Colonic mucosa (tissue), 4 donors: Measurements from ENCODE around the gene SLIT3. TPM values are rescaled to one million over a fixed set of nuclear protein-coding genes. Genes with fewer than 3 reads are reported as not detected.

Experiments used
- DNase-seq: peaks from one replicate; pipeline ENCODE4 v3.0.0-alpha.2; 2020
- H3K27ac ChIP-seq: fragments of 200-600 bp; one replicate; pipeline ENCODE4 v1.8.0; 2021
- H3K27me3 ChIP-seq: fragments of 200-600 bp; one replicate; pipeline ENCODE4 v1.8.0; 2021
- H3K36me3 ChIP-seq: fragments of 200-600 bp; one replicate; pipeline ENCODE4 v1.8.0; 2021
- H3K4me1 ChIP-seq: fragments of 200-600 bp; one replicate; pipeline ENCODE4 v1.8.0; 2021; ENCODE audit warnings: mild to moderate bottlenecking
- H3K4me3 ChIP-seq: fragments of 200-600 bp; one replicate; pipeline ENCODE4 v1.8.0; 2021
- H3K9ac ChIP-seq, 2 donors: one replicate each; pipeline ENCODE4 v1.7.0; 2013; ENCODE audit warnings: control low read depth in 2 of 2, low read depth in 2 of 2, low read length in 2 of 2
- H3K9me3 ChIP-seq: fragments of 200-600 bp; one replicate; pipeline ENCODE4 v1.8.0; 2021
- intact Hi-C: fragments of 100-400 bp; cut with DNase I; formaldehyde crosslinking; loops from one replicate; pipeline ENCODE4 v1.14.1; 2022
- total RNA-seq, 2 donors: library from RNA; stranded (reverse); fragmentation: NEBNext Ultra II Directional in 1 of 2; extraction: Animal tissue kit (Norgen Biotek cat#: 25700) in 1 of 2; gene quantifications; one replicate each; pipeline ENCODE4 v1.2.1, GENCODE V29; 2021
- TF ChIP-seq, protein P1 (sequence below): fragments of 200-600 bp; IDR thresholded peaks from one replicate; pipeline ENCODE4 v1.8.0; 2022; ENCODE audit warnings: antibody characterized with exemption, mild to moderate bottlenecking
- donor health status: healthy.
- donor health status: DM: no; HTN: no; CAD: no.
- donor health status: DM: no; HTN: no; CAD: no.

Gene SLIT3
- total RNA-seq, 2 donors from 2014 or later: 3.4 to 7.6 TPM

- no peak overlapping the region for H3K27ac ChIP-seq
- intact Hi-C loops: no loop called here
- TF ChIP-seq, protein P1, sequence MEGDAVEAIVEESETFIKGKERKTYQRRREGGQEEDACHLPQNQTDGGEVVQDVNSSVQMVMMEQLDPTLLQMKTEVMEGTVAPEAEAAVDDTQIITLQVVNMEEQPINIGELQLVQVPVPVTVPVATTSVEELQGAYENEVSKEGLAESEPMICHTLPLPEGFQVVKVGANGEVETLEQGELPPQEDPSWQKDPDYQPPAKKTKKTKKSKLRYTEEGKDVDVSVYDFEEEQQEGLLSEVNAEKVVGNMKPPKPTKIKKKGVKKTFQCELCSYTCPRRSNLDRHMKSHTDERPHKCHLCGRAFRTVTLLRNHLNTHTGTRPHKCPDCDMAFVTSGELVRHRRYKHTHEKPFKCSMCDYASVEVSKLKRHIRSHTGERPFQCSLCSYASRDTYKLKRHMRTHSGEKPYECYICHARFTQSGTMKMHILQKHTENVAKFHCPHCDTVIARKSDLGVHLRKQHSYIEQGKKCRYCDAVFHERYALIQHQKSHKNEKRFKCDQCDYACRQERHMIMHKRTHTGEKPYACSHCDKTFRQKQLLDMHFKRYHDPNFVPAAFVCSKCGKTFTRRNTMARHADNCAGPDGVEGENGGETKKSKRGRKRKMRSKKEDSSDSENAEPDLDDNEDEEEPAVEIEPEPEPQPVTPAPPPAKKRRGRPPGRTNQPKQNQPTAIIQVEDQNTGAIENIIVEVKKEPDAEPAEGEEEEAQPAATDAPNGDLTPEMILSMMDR: no peak
- H3K27me3 ChIP-seq: no peaks in the 10 kb centered on the region
- H3K4me3 ChIP-seq: no peak overlapping the region
- no peaks in the 10 kb centered on the region for H3K4me1 ChIP-seq
- DNase-seq: no peak
- H3K36me3 ChIP-seq: no peaks in the 10 kb centered on the region
- no peak overlapping the region for H3K9ac ChIP-seq
- no peaks in the 10 kb centered on the region for H3K9me3 ChIP-seq
Observed at GRCh38 chr5:168779333-168779732, 521.6 kb downstream of the SLIT3 start.

GRCh38 chr5:168778536-168778935 is 522.4 kb downstream of the SLIT3 start:
- no peaks in the 10 kb centered on the region for H3K4me1 ChIP-seq
- no peak for DNase-seq
- no peak overlapping the region for H3K4me3 ChIP-seq
- intact Hi-C loops: no loop called here
- no peak overlapping the region for H3K27ac ChIP-seq
- H3K27me3 ChIP-seq: no peaks in the 10 kb centered on the region
- H3K9ac ChIP-seq: no peak overlapping the region
- H3K9me3 ChIP-seq: no peaks in the 10 kb centered on the region
- TF ChIP-seq, protein P1: no peak
- no peaks in the 10 kb centered on the region for H3K36me3 ChIP-seq

DNA sequence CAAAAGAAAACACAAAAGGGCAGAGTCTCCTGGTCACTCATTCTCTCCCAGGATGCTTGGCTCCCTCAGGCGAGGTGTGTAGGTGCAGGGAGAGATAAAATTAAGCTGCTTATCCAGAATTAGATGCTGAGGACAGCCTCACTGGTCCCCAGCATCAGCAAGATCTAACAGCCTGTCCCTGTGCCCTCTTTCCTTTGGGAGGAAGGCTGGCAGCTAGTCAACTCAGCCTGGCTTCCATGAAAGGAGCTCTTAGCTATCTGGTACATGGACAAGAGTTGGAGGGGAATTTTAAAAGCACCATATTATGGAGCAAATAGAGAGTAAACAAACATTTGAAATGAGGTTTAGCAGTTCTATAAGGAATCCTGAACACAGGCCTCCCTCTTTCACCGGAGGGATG is 523.3 kb downstream of the SLIT3 start:
- intact Hi-C loops: no loop called here
- no peaks in the 10 kb centered on the region for H3K4me1 ChIP-seq
- H3K9ac ChIP-seq: no peak overlapping the region
- no peaks in the 10 kb centered on the region for H3K36me3 ChIP-seq
- no peaks in the 10 kb centered on the region for H3K9me3 ChIP-seq
- no peaks in the 10 kb centered on the region for H3K27me3 ChIP-seq
- no peak overlapping the region for H3K27ac ChIP-seq
- DNase-seq: no peak
- TF ChIP-seq, protein P1: no peak
- H3K4me3 ChIP-seq: no peak overlapping the region

- Histone ChIP-seq H3K4me1 (no peaks in the 10 kb centered on the region), H3K4me3 (no peak overlapping the region), H3K9ac (no peak overlapping the region), H3K36me3 (no peaks in the 10 kb centered on the region), H3K9me3 (no peaks in the 10 kb centered on the region), H3K27ac (no peak overlapping the region), H3K27me3 (no peaks in the 10 kb centered on the region)
- TF ChIP-seq, protein P1: no peak
- DNase-seq: no peak
- intact Hi-C loops: no loop called here
Observed at GRCh38 chr5:168776070-168776469, 524.9 kb downstream of the SLIT3 start.

DNA sequence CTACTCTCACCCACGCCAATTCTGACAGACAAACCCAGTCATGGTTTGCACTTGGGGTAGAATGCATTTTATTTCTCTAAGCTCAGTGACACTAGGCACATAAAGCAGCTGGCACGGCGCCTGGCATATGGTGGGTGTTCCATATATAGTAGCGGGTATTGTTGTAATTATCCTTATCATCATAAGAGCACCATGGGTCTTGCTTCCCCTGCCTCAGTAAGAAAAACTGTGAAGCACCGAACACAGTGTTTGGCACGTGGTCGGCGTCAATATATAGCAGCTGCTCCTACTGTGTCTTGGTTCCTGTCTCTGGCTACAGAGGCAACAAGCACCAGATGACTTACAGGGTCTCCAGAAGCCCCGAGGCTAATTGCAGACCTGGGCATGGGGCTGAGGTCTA is 527.7 kb downstream of the SLIT3 start:
- Histone ChIP-seq H3K36me3 (no peaks in the 10 kb centered on the region), H3K9ac (no peak overlapping the region), H3K27me3 (no peaks in the 10 kb centered on the region), H3K4me1 (no peaks in the 10 kb centered on the region), H3K9me3 (no peaks in the 10 kb centered on the region), H3K27ac (no peak overlapping the region), H3K4me3 (no peak overlapping the region)
- intact Hi-C loops: no loop called here
- TF ChIP-seq, protein P1: no peak
- DNase-seq: no peak
